GM11168 (cell line): ENCODE data around the gene EEF1AKMT3.

Experiments
- in situ Hi-C: fragments of 300-500 bp; cut with MboI; formaldehyde crosslinking; loops from one replicate; pipeline ENCODE4 v1.12.0; 2022; ENCODE audit warnings: low sequenced_read_pairs; ENCODE audit not compliant: unreplicated experiment

Gene EEF1AKMT3

DNA sequence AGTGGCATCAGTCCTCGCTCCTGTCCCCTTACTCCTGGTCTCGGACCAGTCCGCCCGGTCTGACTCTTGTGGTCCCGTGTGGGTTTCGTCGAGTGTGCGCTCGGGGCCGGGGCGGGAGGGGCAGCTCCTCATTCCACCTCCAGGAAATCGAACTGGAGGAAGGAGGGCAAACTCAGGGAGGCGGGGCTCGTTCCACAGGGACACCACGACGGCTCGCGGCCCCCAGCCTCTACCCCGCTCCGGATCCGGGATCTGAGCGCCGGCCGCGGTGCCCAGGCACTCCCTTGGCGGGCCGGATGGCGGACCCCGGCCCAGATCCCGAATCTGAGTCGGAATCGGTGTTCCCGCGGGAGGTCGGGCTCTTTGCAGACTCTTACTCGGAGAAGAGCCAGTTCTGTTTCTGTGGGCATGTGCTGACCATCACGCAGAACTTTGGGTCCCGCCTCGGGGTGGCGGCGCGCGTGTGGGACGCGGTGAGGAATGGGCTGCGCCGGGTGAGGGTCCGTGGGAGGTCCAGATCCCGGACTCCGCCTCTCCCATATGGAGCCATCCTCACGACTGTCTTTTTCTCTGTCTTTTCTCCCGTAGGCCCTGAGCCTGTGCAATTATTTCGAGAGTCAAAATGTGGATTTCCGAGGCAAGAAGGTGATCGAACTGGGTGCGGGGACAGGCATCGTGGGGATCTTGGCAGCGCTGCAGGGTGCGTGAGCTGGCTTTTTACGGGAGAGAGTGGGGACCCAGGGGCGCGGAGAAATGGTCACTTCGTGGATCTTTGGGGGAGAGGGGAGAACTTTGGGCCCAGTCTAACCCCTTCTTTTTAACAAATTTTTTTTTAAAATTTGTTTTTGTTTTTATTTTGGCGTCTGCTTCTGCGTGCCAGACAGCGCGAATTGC is at the start of gene EEF1AKMT3:
Gene EEF1AKMT3, plus strand, starts transcription at position 186 of the 894 bp plus-strand sequence. Its CDS starts 111 bp downstream, at position 297.
- in situ Hi-C loops: no loop called here

DNA sequence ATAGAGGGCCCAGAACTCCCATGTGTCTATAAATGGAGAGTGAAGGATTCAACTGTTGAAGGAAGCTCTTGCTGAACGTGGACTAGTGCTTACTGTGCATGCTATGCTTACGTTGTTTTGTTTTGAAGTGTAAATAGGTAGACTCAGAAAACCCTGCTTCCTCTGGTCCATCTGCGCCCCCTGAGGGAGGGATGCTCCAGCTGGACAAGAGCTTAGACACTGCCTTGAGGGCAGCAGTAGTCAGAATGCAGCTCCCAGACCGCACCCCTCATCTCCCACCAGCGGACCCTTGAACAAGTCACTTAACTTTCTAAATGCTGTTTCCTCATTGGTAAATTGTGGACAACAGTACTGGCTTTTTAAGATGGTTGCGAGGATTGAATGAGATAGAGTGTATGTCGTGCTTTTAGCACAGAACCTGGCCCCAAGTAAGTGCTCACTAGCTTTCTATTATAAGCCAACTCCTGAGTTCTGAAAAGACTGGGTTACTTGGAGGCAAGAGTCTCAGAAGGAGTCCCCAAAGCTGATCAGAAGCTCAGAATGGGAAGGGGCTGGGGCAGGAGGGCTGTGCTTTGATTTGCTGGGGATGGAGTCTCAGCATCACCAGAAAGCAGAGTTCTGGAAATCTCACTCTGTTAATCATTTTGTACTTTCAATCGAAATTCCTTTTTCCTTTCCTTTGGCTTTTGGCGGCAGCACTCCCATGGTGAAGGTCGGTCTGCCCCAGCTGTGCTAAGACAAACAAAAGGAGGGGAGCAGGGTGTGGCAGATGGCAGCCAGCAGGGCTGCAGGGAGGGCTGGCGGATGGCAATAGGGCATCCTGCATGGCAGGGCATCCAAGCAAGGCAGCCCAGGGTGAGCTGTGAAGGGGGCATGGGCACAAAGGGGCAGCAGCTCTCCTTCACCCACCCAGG is 49.4 kb upstream of the EEF1AKMT3 start:
- in situ Hi-C loops: no loop called here

DNA sequence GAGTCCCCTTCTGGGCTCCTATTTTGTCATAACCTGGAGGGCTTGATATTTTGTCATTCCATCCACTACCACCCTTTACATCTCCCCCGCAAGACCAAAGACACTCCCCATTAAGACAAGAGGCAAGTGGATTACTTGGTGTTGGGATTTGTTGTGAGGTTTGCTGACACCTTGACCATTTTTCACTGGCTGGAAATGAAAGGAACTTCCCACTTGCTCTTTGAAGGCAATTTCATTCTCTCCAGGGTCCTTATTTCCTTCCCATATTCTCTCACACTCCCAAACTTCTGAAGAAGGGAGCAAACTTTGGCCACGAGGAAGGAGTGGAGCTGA is 48.8 kb upstream of the EEF1AKMT3 start:
- in situ Hi-C loops: no loop called here

DNA sequence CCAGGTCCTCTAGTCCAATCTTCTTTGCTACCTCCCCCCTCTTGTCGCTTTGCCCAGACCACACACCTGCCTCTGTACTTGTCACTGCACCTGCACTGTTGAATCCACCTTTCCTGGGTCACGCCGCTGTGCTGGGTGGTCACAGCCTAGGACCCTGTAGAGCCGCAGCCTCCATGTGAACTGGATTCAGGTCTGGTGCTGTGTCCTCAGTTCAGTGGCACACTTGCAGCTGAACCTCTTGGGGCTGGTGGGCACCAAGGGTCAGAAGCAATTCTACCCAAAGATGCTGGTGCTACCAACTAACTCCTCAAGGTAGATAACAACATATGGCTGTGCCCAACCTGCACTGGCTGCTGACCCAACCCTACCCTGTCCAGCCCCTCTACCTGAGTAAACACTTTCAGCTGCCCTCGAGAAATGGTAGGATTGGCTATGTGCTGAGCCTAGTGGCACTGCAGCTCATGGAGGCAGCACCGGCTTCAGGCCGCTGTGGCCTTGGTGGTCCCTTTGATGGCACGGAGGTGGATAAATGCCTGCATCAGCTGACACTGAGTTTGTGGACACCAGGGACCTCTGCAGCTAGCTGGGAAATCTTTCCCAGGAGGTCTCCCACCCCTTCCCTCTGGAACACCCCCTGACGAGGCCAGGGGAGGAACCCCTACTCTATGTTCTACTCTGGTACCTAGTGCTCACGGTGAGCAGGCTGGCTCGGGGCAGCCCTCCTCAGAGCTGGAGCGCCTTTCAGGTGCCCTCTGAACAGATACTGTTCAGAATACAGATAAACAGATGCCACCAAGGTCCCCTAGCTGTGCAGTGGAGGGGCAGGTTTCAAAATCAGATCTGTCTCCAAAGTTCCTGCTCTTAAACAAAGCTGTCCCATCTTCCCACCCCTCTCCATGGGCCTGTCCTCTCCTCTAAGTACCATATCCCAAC is 48.1 kb upstream of the EEF1AKMT3 start:
- in situ Hi-C loops: no loop called here

DNA sequence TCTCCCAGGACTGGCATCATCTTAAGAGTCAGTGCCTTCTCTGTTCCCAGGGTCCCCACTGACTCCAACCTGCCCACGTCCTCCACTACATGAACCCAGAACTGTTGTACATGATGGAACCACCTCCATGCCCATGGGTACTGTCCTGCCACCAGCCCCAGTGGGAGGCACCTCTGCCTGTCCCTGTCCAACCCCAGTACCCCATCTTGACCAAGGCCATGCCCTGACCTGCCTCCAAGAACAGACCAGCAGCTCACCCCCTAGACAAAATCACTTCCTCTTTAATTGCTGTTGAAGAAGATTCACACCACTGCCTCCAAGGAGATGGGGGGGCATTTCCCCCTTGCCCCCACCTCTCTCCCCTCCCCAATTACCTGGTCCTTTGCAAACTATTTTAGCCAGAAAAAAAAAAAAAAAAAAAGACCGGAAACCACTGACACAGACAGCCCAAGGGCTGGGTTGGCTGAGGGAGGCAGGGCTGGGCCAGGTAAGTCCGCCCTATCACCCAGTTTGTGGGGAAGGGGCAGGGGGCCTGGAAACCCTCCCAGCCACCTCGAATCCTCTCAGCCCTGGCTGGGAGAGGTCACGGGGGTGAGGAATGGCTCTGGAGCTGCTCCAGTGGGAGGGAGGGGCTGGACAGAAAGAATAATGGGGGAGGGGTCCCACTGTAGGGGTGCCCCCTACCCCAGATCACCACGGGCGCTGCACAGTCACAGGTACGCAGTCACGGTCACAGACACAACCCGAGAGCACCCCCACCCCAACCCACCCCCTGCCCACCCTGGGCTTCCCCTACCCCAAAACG is 47.3 kb upstream of the EEF1AKMT3 start:
- in situ Hi-C loops: no loop called here

DNA sequence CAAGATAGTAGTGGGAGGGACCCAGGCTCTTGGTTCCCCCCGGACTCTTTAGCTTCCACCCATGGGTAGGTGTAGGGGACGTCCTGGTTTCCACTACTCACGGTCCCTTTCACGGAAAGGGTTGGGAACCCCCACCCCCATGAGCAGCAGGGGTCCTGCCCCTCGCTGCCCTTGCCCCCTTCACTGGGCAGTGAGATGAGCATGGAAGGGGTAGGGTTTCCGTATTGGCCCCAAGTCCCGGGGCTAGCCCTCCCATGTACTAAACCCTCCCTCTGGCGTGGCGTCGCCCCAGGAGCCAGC is 46.6 kb upstream of the EEF1AKMT3 start:
- in situ Hi-C loops: no loop called here

DNA sequence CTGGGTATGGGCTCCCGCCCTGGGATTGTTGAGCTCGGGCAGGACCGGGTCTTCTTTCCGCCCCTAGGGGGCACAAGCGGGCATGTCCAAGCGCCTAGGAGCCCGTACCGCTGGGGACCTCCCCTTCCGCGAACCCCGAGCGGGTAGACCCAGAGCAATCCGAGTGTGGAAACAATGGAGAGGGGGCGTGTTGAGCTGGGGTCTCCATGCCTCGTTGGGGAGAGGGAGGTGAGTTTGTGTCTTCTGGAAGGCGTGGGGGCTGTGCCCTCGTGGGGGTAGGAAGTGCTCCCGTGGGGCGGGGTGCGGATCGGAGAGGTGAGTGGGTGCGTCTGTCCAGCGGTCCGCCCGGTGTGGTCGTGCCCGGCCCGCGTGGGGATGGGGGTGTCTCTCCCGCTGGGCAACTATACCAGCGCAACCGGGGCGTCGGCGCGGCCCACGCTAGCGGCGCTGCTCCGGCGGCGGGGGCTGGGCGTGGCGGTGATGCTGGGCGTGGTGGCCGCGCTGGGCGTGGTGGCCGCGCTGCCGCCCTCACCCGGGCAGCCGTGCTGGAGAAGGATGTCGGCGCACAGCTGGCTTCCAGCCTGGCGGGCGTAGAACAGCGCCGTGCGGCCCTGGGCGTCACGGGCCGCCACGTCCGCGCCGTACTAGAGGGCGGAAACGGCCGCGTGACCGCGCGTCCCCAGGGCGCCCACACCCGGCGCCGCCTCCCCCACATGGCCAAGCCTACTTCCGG is 46.1 kb upstream of the EEF1AKMT3 start:
- in situ Hi-C loops: no loop called here

DNA sequence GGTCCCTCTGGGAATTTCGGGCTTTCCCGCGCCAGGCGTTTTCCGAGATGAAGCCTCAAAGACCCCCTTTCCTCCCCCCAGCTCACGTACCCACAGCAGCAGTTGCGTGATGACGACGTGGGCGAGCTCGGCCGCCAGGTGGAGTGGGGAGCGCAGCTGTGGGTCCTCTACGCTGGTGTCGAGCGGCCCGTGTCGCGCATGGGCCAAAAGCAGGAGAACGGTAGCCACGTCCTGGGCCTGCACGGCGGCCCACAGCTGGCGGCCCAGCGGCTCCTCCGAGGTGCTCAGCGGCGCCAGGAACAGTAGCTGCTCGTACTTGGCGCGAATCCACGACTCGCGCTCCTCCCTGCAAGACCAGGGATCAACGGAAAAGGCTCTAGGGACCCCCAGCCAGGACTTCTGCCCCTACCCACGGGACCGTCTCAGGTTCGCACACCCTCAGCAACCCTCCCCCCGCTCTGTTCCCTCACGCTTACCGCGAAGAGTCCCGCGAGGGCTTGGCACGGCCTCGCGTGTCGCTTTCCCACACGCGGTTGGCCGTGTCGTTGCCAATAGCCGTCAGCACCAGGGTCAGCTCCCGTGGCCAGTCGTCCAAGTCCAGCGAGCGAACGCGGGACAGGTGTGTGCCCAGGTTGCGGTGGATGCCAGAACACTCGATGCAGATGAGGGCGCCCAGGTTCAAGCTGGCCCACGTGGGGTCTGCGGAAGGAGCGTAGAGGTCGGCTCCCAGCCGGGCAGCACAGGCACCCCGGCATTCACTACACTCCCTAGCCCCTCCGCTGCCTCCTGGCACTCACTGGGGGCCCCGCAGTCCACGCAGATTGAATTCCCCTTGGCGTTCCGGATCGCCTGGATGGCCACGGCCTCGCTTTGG is 45.3 kb upstream of the EEF1AKMT3 start:
- in situ Hi-C loops: no loop called here

DNA sequence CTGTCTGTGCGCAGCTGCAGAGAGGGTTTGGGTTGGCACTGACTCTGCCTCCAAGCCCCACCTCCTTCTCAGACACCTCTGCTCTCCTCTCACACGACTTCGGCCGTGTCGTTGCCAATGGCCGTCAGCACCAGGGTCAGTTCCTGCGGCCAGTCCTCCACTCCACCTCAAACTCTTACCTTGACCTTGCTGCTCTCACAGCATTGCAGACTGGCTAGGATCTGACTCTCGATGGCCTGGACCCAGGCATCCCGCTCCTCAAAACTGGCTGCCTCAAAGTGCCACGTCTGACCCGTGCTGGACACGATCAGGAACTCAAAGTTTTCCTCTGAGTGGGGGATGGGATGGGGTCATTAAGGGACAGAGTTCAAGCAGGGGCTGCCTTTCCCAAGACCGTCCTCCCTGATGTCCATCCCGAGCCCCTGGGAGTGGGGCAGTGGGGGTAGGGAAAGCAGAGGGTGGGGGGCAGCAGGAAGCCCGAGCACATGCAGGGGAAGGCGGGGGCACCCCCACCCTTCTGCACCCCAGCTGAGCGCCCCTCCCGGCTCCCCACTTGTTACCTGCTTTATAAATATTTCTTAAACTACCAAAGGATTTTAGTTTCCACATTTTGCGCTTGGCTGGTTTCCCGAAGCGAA is 44.5 kb upstream of the EEF1AKMT3 start:
- in situ Hi-C loops: no loop called here

DNA sequence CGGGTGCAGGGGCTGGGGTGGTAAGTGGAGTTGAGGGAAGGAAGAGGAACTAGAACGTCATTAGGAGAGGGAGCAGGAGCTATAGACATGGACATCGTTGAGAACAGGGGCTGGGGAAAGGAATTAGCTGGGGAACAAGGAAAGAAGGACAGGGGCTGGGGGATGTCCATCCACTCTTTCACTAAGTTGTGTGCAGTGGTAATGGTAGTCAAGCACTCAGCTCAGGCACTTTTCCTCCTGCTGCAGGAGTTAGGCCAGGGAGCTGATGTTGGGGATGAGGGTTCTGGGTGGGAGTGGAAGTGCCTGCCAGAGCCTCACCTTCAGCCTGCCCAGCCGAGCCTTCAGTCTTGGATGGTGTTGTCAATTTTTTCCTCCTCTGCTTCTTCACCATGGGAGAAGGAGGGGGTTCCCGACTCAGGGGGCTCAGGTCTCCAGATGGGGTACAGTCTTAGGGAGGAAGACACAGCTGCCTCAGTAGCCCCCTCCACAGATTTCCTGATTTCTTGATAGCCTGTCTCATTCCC is 43.0 kb upstream of the EEF1AKMT3 start:
- in situ Hi-C loops: no loop called here

DNA sequence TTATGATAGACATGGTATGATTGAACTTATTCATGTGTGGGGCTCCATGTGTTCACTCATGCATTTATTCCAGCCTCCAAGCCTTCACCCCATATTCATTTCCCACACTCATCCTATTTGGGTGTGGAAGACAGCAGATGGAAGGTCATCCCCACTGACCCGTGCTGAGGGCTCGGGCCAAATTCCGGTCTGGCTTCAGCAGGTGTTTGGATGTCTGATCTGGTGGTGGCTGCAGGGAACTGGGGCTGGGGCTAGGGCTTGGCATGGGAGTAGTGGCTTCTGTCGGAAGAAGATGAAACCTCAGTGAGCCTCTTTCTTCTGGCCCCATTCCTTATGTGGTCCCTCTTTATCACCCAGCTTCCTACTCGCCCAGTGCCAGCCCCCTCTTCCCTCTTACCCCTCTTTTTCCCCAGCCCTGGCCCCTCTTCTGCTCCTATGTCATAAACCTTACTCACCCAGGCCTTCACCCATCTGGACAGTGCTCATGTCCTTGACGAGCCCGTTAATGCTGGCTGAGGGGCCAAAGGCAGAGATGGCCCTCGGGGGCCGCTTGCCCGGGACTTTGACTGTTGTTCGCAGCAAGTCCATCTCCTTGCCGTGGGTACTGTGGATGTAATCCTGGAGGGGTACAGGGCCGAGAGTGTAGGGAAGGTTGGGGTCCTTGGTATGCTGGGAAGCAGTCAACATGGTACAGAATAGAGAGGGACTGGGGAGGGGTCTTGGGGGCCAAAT is 41.9 kb upstream of the EEF1AKMT3 start:
- in situ Hi-C loops: no loop called here

DNA sequence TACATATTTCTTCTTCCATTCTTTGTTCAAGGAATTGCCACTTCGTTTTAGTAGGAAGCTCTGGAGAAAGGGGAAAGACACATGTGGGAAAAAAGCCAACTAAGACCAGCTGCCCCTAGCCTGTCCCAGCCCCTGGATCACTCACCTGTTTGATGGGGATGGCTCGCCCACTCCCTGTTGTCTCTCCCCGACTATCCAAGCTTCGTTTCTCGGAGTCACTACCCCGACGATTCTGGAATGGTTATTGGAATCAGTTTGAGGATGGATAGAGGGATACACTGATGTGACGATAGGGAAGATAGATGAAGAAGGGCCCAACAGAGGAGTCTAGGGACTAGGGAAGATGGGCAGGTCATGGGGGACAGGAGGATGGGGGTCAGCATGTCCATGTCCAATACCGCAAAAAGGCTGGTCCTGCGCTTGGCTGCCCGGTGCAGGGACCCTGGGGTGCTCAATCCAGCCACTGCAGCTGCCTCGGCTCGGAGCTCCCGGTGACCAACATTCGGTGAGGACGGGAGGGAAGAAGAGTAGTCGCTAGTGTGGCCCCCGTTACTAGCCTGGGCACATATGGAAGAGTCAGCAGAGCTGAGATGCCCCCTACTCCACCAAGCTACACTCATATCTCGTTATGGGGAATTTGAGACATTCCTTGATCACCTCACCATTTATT is 40.9 kb upstream of the EEF1AKMT3 start:
- in situ Hi-C loops: no loop called here

DNA sequence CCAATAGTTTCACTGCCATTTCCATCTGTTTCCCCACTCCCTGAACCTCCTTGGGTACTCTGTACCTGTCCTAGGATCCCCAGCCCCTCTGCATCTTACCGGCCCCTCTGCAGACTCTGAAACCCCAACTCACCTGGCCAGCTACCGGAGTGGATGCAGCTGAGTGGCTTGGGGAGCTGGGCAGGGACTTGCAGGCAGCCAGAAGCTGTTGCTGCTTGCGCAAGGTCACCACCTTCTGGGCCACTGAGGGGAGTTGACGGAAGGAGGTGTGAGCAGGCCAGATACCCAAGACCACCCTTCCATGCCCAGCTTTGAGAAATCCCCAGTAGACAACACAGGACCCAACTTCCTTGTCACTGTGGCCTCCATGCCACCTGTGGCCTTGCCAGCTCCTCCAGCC is 40.1 kb upstream of the EEF1AKMT3 start:
- in situ Hi-C loops: no loop called here

DNA sequence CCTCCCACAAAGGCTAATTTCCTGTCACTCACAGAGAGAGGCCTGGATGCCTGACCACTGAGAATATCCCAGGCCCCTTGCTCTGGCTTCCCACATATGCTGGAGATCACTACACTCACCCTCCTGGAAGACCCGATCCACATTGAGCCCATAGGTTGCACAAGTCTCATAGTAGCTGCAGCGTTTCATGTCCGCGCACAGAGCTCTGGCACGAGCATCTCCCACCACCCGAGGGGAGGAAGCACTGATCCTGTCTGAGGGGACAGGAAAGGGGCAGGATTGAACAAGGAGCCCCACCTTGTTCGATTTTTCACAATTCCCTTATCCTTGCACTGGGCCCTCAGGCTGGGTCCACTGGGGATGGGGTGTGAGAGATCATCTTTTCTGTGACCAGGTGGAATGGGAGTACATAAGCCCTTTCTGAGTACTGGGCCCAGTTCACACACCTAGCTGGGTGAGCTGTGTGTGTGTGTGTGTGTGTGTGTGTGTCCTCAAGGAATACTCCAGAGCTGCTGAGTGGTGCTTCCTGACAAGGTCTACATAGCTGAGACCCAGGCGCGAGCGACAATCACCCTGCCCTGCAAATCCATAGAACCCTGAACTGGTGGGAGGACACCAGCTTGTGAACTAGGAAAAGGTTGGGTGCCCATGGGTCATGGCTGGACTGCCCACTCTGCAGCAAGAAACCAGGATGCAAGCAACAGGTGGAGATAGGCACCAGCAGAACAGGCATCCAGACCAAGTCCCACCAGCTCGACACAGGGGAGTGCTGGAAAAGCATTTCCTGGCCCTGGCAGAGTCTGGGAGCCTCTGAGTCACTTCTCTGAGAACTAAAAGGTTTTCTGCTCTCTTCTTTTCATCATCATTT is 39.5 kb upstream of the EEF1AKMT3 start:
- in situ Hi-C loops: no loop called here

DNA sequence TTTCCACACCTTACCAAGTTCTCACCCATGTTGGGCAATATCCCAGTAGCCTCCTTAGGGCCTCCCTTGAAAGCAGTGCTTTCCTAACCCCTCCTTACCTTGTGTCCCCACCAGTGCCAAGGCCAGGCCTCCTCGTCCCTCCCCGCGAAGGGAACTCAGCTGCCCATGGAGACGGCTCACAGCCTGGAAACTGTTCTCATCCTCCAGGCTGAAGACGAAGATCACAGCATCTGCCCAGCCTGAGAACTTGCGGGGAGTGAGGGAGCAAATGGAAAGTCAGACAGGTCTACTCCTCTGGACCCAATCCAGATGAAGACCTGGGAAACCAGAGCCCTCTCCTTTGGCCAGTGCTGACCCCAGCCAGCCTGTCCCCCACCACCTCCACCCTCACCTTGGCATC is 38.5 kb upstream of the EEF1AKMT3 start:
- in situ Hi-C loops: no loop called here
